SK-N-SH (cell line): Measurements from ENCODE around the gene TSPAN31. TPM values are rescaled to one million over a fixed set of nuclear protein-coding genes. Genes with fewer than 3 reads are reported as not detected.
"Not testable (repeated sequence)": the region's sequence is repeated elsewhere in the genome, so short reads cannot be mapped to it uniquely, and the experiment has no call there.

Source experiments
- CTCF ChIA-PET: fragments of 300-600, 350-600 bp; formaldehyde crosslinking; extraction: SDS; loops from one replicate; lab custom pipeline; 2021; lab: Yijun Ruan, JAX
- POLR2A ChIA-PET: fragments of 350-600 bp; sonication (Branson Sonifier 250); formaldehyde crosslinking; extraction: SDS; loops from one replicate; lab custom pipeline; 2020; ENCODE audit warnings: antibody characterized with exemption, inconsistent platforms; lab: Yijun Ruan, JAX
- DNase-seq: peaks from one replicate; pipeline ENCODE4 v3.0.0; 2012
- H2AFZ ChIP-seq: fragments of 200-600 bp; sonication (generic); 2 replicates; pipeline ENCODE4 v1.8.1; 2016; ENCODE audit warnings: antibody characterized with exemption, mild to moderate bottlenecking, low read depth
- H3F3A ChIP-seq: fragments of 200-600 bp; sonication (generic); replicated peaks from 2 replicates; pipeline ENCODE3; 2016; ENCODE audit warnings: antibody characterized with exemption, mild to moderate bottlenecking; ENCODE audit not compliant: insufficient read depth
- H3K27ac ChIP-seq, 2 experiments: fragments of 200-500 bp in 1 of 2; fragments of 200-600 bp in 1 of 2; sonication (Bioruptor generic) in 1 of 2; sonication (generic), shearing (Covaris generic) in 1 of 2; 2 replicates each; pipeline versions ENCODE4 v1.5.1 to v1.6.1; 2014 to 2016; ENCODE audit warnings: low read depth in 2 of 2, inconsistent platforms in 1 of 2, low read length in 1 of 2, mild to moderate bottlenecking in 1 of 2, mixed read lengths in 1 of 2
- H3K27me3 ChIP-seq: fragments of 200-600 bp; sonication (generic), shearing (Covaris generic); 2 replicates; pipeline ENCODE4 v1.6.1; 2016; ENCODE audit warnings: mixed run types; ENCODE audit not compliant: insufficient read depth
- H3K36me3 ChIP-seq, 2 experiments: fragments of 200-500 bp in 1 of 2; fragments of 200-600 bp in 1 of 2; sonication (Bioruptor generic) in 1 of 2; sonication (generic) in 1 of 2; replicated peaks in 1 of 2; 2 replicates each; pipeline versions ENCODE3 to v1.5.1; 2014 to 2016; ENCODE audit warnings: low read length in 1 of 2, mild to moderate bottlenecking in 1 of 2; ENCODE audit not compliant: insufficient read depth in 2 of 2, control insufficient read depth in 1 of 2
- H3K4me1 ChIP-seq, 2 experiments: fragments of 200-500 bp in 1 of 2; fragments of 200-600 bp in 1 of 2; sonication (Bioruptor generic) in 1 of 2; sonication (generic), shearing (Covaris generic) in 1 of 2; 2 replicates each; pipeline versions ENCODE4 v1.5.1 to v1.6.1; 2014 to 2016; ENCODE audit warnings: low read depth in 1 of 2, low read length in 1 of 2, mixed run types in 1 of 2; ENCODE audit not compliant: insufficient read depth in 2 of 2, control insufficient read depth in 1 of 2
- H3K4me2 ChIP-seq: fragments of 200-600 bp; sonication (generic), shearing (Covaris generic); 2 replicates; pipeline ENCODE4 v1.6.1; 2017; ENCODE audit warnings: mixed run types
- H3K4me3 ChIP-seq, 2 experiments: fragments of 200-500 bp in 1 of 2; fragments of 200-600 bp in 1 of 2; sonication (Bioruptor generic) in 1 of 2; sonication (generic), shearing (Covaris generic) in 1 of 2; 2 replicates each; pipeline versions ENCODE4 v1.5.1 to v1.8.1; 2014 to 2016; ENCODE audit warnings: low read depth in 2 of 2, inconsistent platforms in 1 of 2, low read length in 1 of 2, mild to moderate bottlenecking in 1 of 2, mixed read lengths in 1 of 2, moderate library complexity in 1 of 2
- H3K79me2 ChIP-seq: fragments of 200-600 bp; sonication (generic); 2 replicates; pipeline ENCODE4 v1.8.1; 2017; ENCODE audit warnings: mild to moderate bottlenecking; ENCODE audit not compliant: insufficient read depth
- H3K9ac ChIP-seq: fragments of 200-600 bp; sonication (generic); 2 replicates; pipeline ENCODE4 v1.6.1; 2017; ENCODE audit warnings: mixed run types
- H3K9me2 ChIP-seq: fragments of 200-600 bp; sonication (generic); 2 replicates; pipeline ENCODE4 v1.6.1; 2017; ENCODE audit warnings: mixed run types
- H3K9me3 ChIP-seq: fragments of 200-600 bp; sonication (generic); 2 replicates; pipeline ENCODE4 v1.6.1; 2017; ENCODE audit warnings: mixed run types, mild to moderate bottlenecking, moderate library complexity
- H4K20me1 ChIP-seq: fragments of 200-600 bp; sonication (generic); 2 replicates; pipeline ENCODE4 v1.6.1; 2017; ENCODE audit warnings: mild to moderate bottlenecking, mixed run types; ENCODE audit not compliant: insufficient read depth
- CHD2 ChIP-seq: fragments of 150-350 bp; IDR thresholded peaks from 2 replicates; pipeline ENCODE4 v1.6.1; 2018; ENCODE audit warnings: low read length; ENCODE audit not compliant: partially characterized antibody
- CTCF ChIP-seq: fragments of 200-600 bp; sonication (generic); IDR thresholded peaks from 2 replicates; pipeline ENCODE4 v1.6.1; 2017; ENCODE audit warnings: antibody characterized with exemption, mild to moderate bottlenecking, moderate library complexity
- FOSL2 ChIP-seq: IDR thresholded peaks from 2 replicates; pipeline ENCODE4 v1.4.0; 2012; ENCODE audit warnings: low read depth, mild to moderate bottlenecking, moderate library complexity, borderline replicate concordance
- GATA2 ChIP-seq: sonication (generic); formaldehyde crosslinking; IDR thresholded peaks from 2 replicates; pipeline ENCODE4 v1.5.0; 2020; ENCODE audit warnings: mild to moderate bottlenecking, missing genetic modification reagents
- JUND ChIP-seq: IDR thresholded peaks from 2 replicates; pipeline ENCODE4 v1.4.0; 2012
- NRF1 ChIP-seq: IDR thresholded peaks from 2 replicates; pipeline ENCODE4 v1.6.1; 2012; ENCODE audit warnings: low read depth, mild to moderate bottlenecking, low read length
- SMC3 ChIP-seq: IDR thresholded peaks from 2 replicates; pipeline ENCODE4 v1.6.1; 2012; ENCODE audit warnings: low read depth, low read length, improper control_type of control experiment
- TEAD4 ChIP-seq: IDR thresholded peaks from 2 replicates; pipeline ENCODE4 v1.4.0; 2012; ENCODE audit warnings: mild to moderate bottlenecking, borderline replicate concordance; ENCODE audit not compliant: insufficient read depth
- USF1 ChIP-seq: IDR thresholded peaks from 2 replicates; pipeline ENCODE4 v1.4.0; 2012; ENCODE audit warnings: low read depth, borderline replicate concordance
- ZBTB33 ChIP-seq: IDR thresholded peaks from 2 replicates; pipeline ENCODE4 v1.4.0; 2012; ENCODE audit warnings: low read depth, borderline replicate concordance
- WGBS: methylation state at CpG from one replicate; pipeline ENCODE4 v1.1.6; 2017; ENCODE audit warnings: low lambda C conversion rate; 5-methylcytosine and 5-hydroxymethylcytosine counted together
- polyA plus RNA-seq, 3 experiments: library from polyadenylated mRNA; depleted of rRNA; stranded (reverse); fragments of >200 nt; gene quantifications; 2 replicates each; pipeline ENCODE4 v1.2.3, GENCODE V29; 2012

TSPAN31 gene
- polyA plus RNA-seq, 1 of the 3 experiments (the other 2 are of a cell fraction) = 36.8 TPM

GRCh38 chr12:57719777-57720605, 24.8 kb upstream of the TSPAN31 start (continued):
- TF ChIP-seq GATA2 (CRISPR knock-in tag) = no peak
- TF ChIP-seq, all 33 proteins: peak for 0

GRCh38 chr12:57720606-57721595, 23.9 kb upstream of the TSPAN31 start:
- H3K4me2 ChIP-seq = no peak overlapping the region
- no peak for TF ChIP-seq ZBTB33
- TF ChIP-seq CHD2 = no peak
- no peak for TF ChIP-seq TEAD4
- TF ChIP-seq NRF1 = no peak
- TF ChIP-seq SMC3 = no peak
- no peak for TF ChIP-seq JUND
- no peak for TF ChIP-seq GATA2 (CRISPR knock-in tag)
- TF ChIP-seq USF1 = no peak
- no peak for TF ChIP-seq FOSL2
- TF ChIP-seq CTCF = no peak
- H3K27ac ChIP-seq = no peak overlapping the region
- H3K9me3 ChIP-seq = no peaks in the 10 kb centered on the region
- no peaks in the 10 kb centered on the region for H3K27me3 ChIP-seq
- no peak for DNase-seq
- H3K9me2 ChIP-seq = no peaks in the 10 kb centered on the region
- no peak overlapping the region for H3K9ac ChIP-seq
- CTCF ChIA-PET = interaction anchor here (0.7 to 9.4 kb wide), 3 partner anchors 15 to 88 kb away, joined by 3 to 133 read pairs (median 4); partner anchors contain the start of genes AGAP2, B4GALNT1 and OS9
- no peak overlapping the region for H2AFZ ChIP-seq
- POLR2A ChIA-PET = interaction anchor here (1.2 kb wide), 1 partner anchor 11 kb away, joined by 3 read pairs; no protein-coding TSS in a partner anchor
- WGBS = 86% methylated on average over 10 of the region's 11 CpGs
- peaks cover under 1 to 43% of the 10 kb centered on the region in 2 experiments for H3K36me3 ChIP-seq
- H3K4me3 ChIP-seq = no peak overlapping the region
- no peaks in the 10 kb centered on the region for H4K20me1 ChIP-seq
- H3K79me2 ChIP-seq = no peaks in the 10 kb centered on the region
- H3K4me1 ChIP-seq = peaks cover 0 to 3% of the 10 kb centered on the region in 2 experiments; a peak in 1 of 4 replicates
- H3F3A ChIP-seq = peaks cover 7% of the 10 kb centered on the region

- H4K20me1 ChIP-seq, H3K79me2 ChIP-seq, H2AFZ ChIP-seq, H3K4me1 ChIP-seq, H3K9me2 ChIP-seq, DNase-seq, H3K27me3 ChIP-seq, H3K9me3 ChIP-seq, POLR2A ChIA-PET, H3K9ac ChIP-seq, H3F3A ChIP-seq, H3K27ac ChIP-seq, H3K4me2 ChIP-seq, H3K4me3 ChIP-seq: not testable (repeated sequence)
- CTCF ChIA-PET = interaction anchor here (0.7 to 9.4 kb wide), 5 partner anchors 10 to 100 kb away, joined by 3 to 133 read pairs (median 4); partner anchors contain the start of genes AGAP2, B4GALNT1 and OS9
- 96% methylated on average over 16 of the region's 16 CpGs for WGBS
- peaks cover 0 to 34% of the 10 kb centered on the region in 2 experiments for H3K36me3 ChIP-seq
These were observed 22.8 kb upstream of the TSPAN31 start for GRCh38 chr12:57721846-57722608.
